Epithelial cell of proximal tubule (primary cell): ENCODE data around the gene PRKN. TPM values are rescaled to one million over a fixed set of nuclear protein-coding genes. Genes with fewer than 3 reads are reported as not detected.

Experiments
- DNase-seq: peaks from one replicate; pipeline ENCODE4 v3.0.0-alpha.2; 2011; ENCODE audit warnings: low read depth
- H3K4me3 ChIP-seq: 2 replicates; pipeline ENCODE4 v1.5.1; 2011; ENCODE audit warnings: low read depth, mild to moderate bottlenecking, low read length
- CTCF ChIP-seq: conservative IDR thresholded peaks from 2 replicates; pipeline ENCODE4 v1.5.1; 2012; ENCODE audit warnings: low read depth, mild to moderate bottlenecking, low read length
- total RNA-seq: library from RNA; depleted of rRNA; stranded (reverse); fragments of >200 nt; gene quantifications from 2 replicates; pipeline ENCODE4 v1.2.3, GENCODE V29; 2015

Gene PRKN
- total RNA-seq, 1 donor from 2014 or later, result 0.58 TPM

GRCh38 chr6:162620073-162620472, 107.5 kb downstream of the PRKN start:
- DNase-seq, result no peak
- no peak for TF ChIP-seq CTCF

GRCh38 chr6:162618448-162619002, 109.0 kb downstream of the PRKN start:
- no peak overlapping the region for H3K4me3 ChIP-seq
- no peak for TF ChIP-seq CTCF
- DNase-seq, result no peak

More at GRCh38 chr6:162620073-162620472, 107.5 kb downstream of the PRKN start:
- no peak overlapping the region for H3K4me3 ChIP-seq

GRCh38 chr6:162615016-162615705, 112.4 kb downstream of the PRKN start:
- DNase-seq, result no peak
- no peak for TF ChIP-seq CTCF
- no peak overlapping the region for H3K4me3 ChIP-seq

- no peak for DNase-seq
- no peak for TF ChIP-seq CTCF
- no peak overlapping the region for H3K4me3 ChIP-seq
These were observed 114.3 kb downstream of the PRKN start for GRCh38 chr6:162613310-162613709.

- TF ChIP-seq CTCF, result no peak
- no peak overlapping the region for H3K4me3 ChIP-seq
- no peak for DNase-seq
These were observed 115.0 kb downstream of the PRKN start for GRCh38 chr6:162612613-162613012.

- no peak for DNase-seq
- no peak for TF ChIP-seq CTCF
- H3K4me3 ChIP-seq, result no peak overlapping the region
These were observed 117.2 kb downstream of the PRKN start for GRCh38 chr6:162610351-162610750.

- no peak for DNase-seq
- no peak overlapping the region for H3K4me3 ChIP-seq
- no peak for TF ChIP-seq CTCF
These were observed 121.7 kb downstream of the PRKN start for GRCh38 chr6:162605881-162606280.
